Hematopoietic multipotent progenitor cell treated with erythropoietin and hydrocortisone succinate and interleukin-3 and kit ligand, for 17 days (in vitro differentiated cells): ENCODE results near the gene INSR.

Source experiments
- DNase-seq: peaks from one replicate; pipeline ENCODE4 v3.0.0-alpha.2; 2015; ENCODE audit warnings: low spot score

INSR gene

DNA sequence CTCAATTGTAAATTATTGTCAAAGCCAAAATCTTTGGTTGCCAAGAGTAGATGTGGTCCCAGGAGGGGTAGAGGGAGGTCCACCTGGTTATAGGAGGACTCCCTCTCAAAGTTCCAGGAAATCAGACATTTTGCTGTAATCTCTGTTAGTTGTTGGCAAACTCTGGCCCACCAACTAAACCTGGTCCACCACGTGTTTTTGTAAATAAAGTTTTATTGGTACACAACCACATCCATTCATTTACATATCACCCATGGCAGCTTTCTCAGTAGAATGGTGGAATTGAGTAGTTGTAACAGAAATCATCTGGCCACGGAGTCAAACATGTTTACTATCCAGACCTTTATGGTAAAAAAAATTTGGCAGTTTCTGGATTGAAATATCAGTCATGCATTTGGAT, 154.1 kb downstream of the INSR start:
- DNase-seq, result no peak

DNA sequence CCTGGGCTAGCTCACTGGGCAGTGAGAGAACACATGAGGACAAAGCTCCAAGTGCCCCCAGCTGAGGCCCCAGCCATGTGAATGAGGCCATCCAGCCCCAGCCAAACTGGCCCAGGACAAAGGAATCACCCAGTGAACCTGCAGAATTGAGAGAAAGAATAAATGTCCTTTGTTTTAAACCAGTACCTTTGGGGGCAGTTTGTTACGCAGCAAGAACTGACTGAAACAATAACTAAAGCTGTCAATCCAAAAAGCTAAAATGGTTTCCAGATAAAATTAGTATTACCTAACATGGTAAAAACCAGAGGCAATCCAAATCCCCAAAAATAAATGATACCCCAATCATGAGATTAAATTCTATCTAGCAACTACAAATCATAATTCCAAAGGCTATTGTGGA, 155.1 kb downstream of the INSR start:
- no peak for DNase-seq

DNA sequence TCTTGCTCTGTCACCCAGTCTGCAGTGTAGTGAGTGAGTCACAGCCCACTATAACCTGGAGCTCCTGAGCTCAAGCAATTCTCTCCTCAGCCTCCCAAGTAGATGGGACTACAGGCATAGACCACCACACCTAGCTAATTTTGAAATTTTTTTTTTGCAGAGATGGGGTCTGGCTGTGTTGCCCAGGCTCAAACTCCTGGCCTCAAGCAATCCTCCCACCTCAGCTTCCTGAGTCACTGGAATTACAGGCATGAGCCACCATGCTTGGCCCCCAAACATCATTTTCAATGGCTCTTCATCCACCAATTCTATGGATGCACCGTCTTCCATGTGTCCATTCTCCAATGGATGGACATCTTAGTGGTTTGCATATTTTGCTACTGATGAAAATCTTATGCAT, 155.8 kb downstream of the INSR start:
- no peak for DNase-seq

DNA sequence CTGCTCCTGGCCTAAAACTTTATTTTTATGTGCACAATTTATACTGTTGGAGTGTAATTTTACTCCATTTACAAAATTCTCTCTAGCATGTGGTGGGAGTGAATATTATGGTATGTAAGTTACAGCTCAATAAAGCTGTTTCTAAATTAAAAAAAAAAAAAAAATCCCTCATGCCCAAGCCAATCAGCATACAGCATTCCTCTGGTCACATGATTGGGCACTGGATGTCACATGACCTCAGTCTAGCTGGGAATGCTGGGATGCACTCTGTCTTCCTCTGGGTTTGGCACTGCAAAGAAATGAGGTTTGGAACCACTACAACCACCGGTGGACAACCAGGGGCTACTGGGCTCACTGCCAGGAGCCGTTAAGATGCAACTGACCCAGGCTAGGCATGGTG, 157.1 kb downstream of the INSR start:
- DNase-seq, result no peak

DNA sequence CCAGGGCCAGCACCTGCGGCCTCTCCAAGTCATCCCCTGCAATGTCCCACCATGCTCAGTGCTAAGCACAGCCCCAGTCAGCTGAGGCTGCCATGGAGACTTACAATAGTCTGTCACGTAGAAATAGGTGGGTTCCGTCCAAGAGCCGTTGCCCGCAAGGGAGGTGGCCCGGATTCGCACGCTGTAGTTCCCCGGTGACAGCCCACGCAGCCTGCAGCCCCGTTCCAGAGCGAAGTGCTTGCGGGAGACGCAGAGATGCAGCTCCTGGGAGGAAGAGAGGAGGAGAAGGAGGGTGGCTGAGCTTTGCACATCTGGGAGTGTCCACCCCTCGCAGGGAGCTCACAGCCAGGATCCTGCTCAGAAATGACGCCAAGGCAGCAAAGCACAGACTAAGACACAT, 162.2 kb downstream of the INSR start:
- no peak for DNase-seq

DNA sequence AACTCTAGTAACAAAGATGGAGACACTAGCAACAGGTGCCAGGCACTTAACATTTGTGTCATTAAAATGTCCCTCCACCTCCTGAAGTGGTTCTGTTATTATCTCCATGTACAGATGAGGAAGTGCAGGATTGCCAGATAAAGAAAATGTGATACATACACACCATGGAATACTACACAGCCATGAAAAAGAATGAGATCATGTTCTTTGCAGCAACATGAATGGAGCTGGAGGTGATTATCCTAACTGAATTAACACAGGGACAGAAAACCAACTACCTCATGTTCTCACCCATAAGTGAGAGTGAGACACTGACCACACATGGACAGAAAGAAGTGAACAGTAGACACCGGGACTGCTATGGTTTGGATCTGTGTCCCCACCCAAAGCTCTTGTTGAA, 164.2 kb downstream of the INSR start:
- no peak for DNase-seq

DNA sequence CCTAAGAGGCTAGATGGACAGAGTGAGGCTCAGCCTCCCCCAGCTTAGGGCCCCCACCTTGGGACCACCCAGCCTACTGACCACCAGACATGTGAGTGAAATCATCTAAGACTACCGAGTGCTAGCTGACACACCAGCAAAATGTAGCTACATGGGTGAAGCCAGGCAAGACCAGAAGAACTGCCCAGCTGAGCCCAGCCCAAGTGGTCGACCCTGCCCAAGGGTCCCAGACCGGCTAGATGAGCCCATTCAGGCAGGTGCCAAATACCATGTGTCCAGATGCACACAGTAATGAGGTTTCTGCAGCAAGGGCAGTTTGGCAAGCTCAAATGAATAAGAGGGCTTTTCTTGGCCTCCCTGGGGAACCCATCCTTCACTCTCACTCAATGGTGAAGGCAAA, 168.1 kb downstream of the INSR start:
- DNase-seq, result no peak

DNA sequence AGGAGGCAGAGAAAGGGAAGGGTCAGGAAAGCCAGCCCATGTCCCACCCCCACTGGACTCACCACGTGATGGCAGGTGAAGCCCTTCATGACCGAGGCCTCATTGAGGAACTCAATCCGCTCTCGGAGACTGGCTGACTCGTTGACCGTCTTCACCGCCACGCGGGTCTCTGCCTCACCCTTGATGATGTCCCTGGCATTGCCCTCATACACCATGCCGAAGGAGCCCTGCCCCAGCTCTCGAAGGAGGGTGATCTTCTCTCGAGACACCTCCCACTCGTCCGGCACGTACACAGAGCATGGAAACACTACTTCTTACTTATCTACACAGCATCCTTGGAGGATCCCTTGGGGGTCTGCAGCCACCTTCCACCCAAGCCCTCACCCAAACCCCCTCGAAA, 169.0 kb downstream of the INSR start:
- DNase-seq, result no peak

DNA sequence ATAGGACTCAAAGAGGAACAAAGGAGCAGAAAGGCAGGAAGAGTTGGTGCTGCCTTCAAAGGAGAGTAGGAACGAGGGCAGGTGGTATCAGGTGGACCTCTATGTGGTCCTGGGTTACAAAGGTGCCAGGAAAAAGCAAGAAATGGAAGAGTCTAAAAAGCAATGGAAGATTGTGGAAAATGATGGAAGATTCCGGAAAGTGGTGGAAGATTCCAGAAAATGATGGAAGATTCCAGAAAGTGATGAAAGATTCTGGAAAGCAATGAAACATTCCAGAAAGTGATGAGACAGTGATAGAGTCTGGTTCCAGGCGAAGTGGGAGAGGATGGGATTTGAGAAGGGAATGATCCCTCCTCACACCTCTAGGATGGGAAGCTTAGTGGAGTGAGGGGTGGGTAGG, 169.4 kb downstream of the INSR start:
- no peak for DNase-seq

DNA sequence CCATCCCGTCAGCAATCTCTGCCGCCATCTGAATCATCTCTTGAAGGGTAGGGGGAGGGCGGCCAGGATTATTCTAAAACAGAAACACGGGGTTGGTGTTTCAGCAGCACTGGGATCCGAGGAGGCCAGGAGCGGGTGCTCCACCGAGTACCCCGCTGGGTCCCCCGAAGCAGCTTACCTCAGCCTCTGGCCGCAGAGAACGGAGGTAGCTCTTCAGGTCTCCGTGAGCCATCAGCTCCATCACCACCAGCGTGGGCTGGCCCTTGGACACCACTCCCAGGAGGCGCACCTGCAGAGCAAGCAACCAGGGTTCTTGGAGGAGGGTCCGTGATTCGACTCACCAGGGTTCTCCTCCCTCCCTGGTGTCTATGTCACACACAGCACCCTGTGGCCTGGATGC, 171.5 kb downstream of the INSR start:
- DNase-seq, result no peak

DNA sequence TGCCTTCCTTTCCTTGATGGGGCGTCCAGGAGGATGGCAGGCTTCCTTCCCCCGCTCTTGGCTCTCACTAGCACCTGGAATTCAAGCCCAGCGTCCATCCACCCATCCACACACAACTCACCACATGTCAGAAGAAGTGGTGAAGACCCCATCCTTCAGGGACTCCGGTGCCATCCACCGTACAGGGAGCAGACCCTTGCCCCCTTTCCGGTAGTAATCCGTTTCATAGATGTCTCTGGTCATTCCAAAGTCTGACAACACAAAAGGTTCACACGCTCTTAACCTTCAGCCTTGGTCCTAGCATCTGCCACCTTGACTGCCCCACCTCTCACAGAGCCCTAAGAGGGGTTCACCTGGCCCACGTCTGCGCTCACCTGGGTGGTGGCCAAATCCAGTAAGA, 173.7 kb downstream of the INSR start:
- DNase-seq, result no peak

DNA sequence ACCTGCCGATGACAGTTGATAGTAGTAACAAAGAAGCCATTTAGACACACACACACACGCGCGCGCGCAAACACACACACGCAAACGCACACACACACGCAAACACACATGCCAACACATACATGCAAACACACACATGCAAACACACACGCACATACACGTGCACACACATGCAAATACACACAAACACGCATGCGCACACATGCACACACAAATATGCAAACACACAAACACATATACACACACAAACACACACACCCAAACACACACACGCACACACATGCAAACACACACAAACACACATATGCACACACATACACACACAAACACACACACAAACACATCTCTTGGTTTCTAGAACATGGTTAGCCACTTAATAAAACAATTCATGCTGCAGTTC, 174.6 kb downstream of the INSR start:
- DNase-seq, result no peak

DNA sequence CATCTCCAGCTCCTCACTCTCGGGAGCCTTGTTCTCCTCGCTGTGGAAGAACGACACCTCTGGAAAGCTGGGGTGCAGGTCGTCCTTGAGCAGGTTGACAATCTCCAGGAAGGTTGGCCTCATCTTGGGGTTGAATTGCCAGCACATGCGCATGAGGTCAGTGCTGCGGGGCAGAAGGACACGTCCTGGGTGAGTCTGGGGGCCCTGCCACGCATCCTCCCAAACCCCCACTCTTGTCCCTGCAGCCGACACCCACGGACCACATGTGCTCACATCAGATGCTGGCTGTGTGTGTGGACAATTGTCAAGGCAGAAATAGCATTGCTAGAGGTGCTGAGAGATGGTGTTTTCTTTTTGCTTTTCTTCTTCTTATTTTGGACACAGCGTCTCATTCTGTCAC, 177.0 kb downstream of the INSR start:
- DNase-seq, result no peak

DNA sequence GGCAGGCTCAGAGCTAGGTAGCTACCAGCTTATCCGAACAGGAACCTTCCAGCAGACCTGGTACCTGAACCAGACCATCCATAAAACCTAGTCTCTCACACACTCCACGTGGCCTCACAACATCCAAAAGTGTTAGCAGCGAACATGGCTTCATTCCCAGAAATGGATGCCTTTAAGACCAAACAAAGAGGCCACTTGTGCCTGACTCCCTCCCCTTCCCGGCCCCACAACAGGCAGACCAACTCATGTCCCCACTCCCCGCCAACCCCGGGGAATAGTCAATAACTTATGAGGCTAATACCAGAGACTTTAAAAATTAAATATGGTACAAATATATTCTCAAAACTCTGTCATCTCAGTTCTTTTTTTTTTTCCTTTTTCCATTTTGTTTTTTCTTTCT, 178.5 kb downstream of the INSR start:
- DNase-seq, result no peak

DNA sequence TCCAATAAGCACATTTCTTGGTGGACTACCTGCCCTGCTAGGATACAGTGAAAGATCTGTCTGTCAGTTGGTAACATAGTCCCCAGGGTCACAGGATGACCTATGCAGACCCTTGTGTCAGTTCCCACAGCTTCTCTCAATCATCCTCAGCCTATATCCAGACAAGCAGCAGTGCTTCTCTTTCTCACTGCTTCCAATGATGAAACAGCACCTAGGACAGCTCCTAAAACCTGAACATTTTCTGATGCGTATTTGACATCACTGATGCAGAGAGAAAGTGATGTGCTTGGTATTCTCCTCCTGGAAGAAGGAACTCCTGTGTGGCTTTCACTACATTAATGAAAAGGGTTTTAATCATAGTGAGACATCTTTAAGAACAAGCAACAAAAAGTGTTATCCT, 181.0 kb downstream of the INSR start:
- no peak for DNase-seq

DNA sequence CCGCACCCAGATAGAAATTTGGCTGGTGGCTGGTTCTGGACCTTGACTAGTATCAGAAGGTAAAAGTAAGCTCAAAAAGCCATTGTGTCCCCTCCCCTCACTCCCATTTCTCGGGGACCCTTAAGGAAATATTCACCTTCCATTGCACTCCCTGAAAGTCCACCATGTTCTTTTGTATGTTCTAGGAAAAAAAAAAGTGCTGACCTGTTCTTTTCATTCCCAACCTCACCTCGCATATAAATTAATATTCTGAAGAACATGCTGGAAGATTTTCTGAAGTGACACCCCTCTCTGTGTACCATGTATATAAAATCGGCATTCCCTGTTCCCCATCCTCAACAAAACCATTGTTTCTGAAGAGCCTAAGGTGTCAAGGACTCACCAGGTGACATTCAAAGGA, 181.5 kb downstream of the INSR start:
- no peak for DNase-seq

DNA sequence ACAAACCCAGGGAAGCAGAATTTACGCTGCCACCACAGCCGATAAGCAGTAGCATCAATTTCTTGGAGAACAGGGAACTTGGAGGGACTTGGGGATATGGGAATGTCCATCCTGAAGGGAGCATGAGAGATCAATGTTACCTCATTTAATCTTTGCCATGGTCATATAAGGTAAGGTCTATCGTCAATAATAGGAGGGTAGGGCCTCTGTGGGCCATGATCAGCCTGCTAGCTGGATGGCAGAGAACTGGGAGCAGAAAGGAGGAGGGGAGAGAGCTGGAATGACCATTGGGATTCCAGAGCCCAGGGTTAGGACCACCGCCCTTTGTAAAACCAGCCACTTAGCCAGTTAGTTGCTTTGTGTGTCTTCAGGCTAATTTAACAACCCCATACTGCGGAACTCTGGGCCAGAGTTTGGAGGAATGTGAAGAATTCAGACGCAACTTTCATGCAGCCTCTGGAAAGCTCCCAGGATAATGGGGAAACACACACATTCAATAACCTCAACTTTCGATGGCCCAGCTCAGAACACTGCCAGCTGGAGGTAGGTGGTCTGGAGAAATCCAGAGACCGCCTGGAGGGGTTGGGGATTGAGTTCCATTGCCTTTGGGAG, 184.4 kb downstream of the INSR start:
- DNase-seq, result no peak

DNA sequence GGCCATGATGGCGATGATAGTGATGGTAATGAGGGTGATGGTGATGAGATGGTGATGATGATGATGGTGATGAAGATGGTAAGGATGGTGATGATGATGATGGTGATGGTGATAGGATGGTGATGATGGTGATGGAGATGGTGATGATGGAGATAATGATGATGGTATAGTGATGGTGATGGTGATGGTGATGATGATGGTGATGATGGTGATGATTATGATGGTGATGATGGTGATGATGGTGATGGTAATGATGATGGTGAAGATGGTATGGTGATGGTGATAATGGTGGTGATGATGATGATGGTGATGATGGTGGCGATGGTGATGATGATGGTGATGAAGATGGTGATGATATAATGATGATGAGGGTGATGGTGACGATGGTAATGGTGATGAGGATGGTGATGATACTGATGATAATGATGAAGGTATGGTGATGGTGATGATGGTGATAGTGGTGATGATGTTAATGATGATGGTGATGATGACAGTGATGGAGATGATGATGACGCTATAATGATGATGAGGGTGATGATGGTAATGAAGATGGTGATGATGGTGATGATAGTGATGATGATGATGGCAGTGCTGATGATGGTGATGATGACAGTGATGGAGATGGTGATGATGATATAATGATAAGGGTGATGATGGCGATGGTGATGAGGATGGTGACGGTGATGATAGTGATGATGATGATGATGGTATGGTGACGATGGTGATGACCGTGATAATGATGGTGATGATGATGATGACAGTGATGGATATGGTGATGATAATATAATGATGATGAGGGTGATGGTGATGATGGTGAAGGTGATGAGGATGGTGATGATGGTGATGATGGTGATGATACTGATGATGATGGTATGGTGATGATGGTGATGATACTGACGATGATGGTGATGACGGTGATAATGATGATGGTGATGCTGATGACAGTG, 187.2 kb downstream of the INSR start:
- DNase-seq, result no peak

DNA sequence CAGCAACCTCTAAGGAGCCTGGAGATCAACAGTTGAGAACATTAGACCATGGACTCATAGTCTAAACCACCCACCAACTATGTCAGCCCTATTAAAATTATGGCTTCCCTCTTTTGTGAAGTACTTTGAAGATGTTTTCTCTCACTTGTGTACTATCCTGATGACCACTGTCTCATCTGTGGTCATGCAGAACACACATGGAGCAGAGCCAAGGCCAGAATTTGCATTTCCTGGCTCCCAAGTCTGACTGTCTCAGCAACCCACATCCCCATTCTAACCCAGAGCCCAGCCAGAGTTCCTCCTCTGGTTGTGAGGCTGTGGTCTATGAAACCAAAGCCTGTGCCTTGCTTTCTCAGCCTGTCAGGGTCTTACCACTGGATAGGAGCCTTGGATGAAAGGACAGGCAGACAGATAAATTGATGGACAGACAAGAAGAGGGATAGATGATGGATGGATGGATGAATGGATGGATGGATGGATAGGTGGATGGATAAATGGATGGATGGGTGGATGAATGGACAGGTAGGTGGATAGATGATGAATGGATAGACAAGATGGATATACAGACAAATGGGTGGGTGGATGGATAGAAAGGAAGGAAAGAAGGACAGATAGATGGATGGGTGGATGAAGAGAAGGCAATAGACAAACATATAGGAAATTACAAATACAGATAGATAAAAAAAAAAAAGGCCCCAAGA, 189.3 kb downstream of the INSR start:
- DNase-seq, result no peak

DNA sequence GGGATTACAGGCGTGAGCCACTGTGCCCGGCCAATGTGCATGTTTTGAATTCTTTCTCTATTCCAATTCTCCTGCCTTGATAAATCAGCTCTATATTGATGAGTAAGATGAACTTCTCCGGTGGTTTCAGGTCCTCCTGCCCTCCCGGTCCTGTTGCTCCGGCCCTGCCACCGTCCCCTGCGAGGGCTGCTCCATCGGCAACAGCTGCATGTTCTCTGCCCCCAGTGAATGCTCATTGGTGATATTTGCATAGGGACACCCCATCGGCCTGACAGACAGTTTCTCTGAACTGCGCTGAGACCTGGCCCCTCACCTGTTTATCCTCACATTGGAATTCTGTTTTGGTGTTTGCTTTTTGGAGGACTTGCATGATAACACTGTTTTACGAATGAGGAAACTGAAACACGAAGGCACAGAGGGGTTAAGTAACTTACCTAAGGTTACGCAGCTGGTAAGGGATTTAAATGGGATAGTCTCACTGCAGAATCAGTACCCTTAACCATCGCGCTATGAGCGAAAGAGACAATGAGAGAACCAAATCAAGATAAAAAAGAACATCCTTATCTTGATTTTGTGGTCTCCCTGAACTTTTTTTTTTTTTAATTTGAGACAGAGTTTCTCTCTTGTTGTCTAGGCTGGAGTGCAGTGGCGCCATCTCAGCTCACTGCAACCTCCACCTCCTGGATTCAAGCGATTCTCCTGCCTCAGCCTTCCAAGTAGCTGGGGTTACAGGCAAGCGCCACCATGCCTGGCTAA, 192.5 kb downstream of the INSR start:
- DNase-seq, result no peak

DNA sequence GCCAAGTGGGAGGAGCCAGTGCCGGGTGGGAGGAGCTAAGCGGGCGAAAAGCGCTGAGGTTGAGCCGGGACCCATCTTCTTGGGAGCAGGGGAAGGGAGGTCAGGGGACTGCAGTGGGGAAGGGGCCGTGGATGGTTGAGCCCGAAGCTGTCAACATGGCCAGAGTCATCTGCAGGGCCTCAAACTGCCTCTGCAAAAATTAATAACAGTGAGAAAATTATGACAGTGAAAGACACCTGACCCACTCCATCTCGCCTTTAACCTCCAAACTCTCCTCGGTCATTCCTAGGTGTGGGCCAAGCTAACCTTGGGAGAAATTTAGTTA, 194.7 kb downstream of the INSR start:
- no peak for DNase-seq
